ENCODE results near the gene SNRK. TPM values are rescaled to one million over a fixed set of nuclear protein-coding genes. Genes with fewer than 3 reads are reported as not detected.

Gene SNRK
- total RNA-seq, 5 donors from 2014 or later (not counting 1 experiment from before 2014, with no cell fraction given), result 88.1 to 165 (median 107) TPM

GRCh38 chr3:43254125-43254524 lies 32.2 kb upstream of the SNRK start:
- Mint-ChIP-seq H3K36me3 (no peaks in the 10 kb centered on the region), H3K27ac (no peak overlapping the region)
- no peak for ATAC-seq (replicated peaks in 1 of 4)

GRCh38 chr3:43255662-43256061 lies 30.7 kb upstream of the SNRK start:
- ATAC-seq (replicated peaks in 1 of 4) (no peak), DNase-seq (no peak)
- peaks cover 0 to 4% of the 10 kb centered on the region in 2 experiments for H3K27me3 ChIP-seq (replicated peaks in 1 of 2; ENCODE audit: control insufficient read depth in 2 of 2, extremely low read depth in 1 of 2, insufficient read depth in 2 of 2, low read length in 1 of 2)
- Mint-ChIP-seq H3K36me3 (no peaks in the 10 kb centered on the region), H3K27me3 (no peaks in the 10 kb centered on the region), H3K4me3 (no peak overlapping the region), H3K9me3 (no peaks in the 10 kb centered on the region), H3K27ac (peak overlapping the region in 1 of 2 donors; percentile 45), H3K4me1 (peaks cover 30 to 32% (median 31%) of the 10 kb centered on the region in 3 donors)
- WGBS (ENCODE audit: insufficient coverage), result 100% methylated on average over 1 of the region's 2 CpGs
- H3K4me3 ChIP-seq (ENCODE audit: control insufficient read depth in 1 of 2, extremely low read depth in 1 of 2, low read length in 1 of 2), result no peak overlapping the region
- POLR2A ChIA-PET, result no interaction called here
- peaks cover 2 to 19% of the 10 kb centered on the region in 2 experiments for H3K4me1 ChIP-seq (ENCODE audit: control insufficient read depth in 1 of 2, extremely low read depth in 1 of 2, insufficient read depth in 2 of 2, low read length in 2 of 2)
- H3K36me3 ChIP-seq (ENCODE audit: control insufficient read depth in 2 of 2, extremely low read depth in 1 of 2, insufficient read depth in 1 of 2, low read length in 1 of 2), result no peaks in the 10 kb centered on the region
- no peaks in the 10 kb centered on the region for H3K9me3 ChIP-seq
- CTCF ChIA-PET, result no interaction called here
- no peak overlapping the region for H3K27ac ChIP-seq (ENCODE audit: low read length)

More at GRCh38 chr3:43254125-43254524, 32.2 kb upstream of the SNRK start:
- H3K9me3 ChIP-seq, result no peaks in the 10 kb centered on the region
- Mint-ChIP-seq H3K9me3 (no peaks in the 10 kb centered on the region), H3K4me3 (no peak overlapping the region), H3K4me1 (peaks cover 31 to 33% (median 32%) of the 10 kb centered on the region in 3 donors), H3K27me3 (no peaks in the 10 kb centered on the region)
- H3K36me3 ChIP-seq (ENCODE audit: control insufficient read depth in 2 of 2, extremely low read depth in 1 of 2, insufficient read depth in 1 of 2, low read length in 1 of 2), result no peaks in the 10 kb centered on the region
- no peak overlapping the region for H3K27ac ChIP-seq (ENCODE audit: low read length)
- no CpG with 5 or more reads among the region's 1 CpG for WGBS (ENCODE audit: insufficient coverage)
- no peak overlapping the region for H3K4me3 ChIP-seq (ENCODE audit: control insufficient read depth in 1 of 2, extremely low read depth in 1 of 2, low read length in 1 of 2)
- DNase-seq, result no peak
- peaks cover 0 to 4% of the 10 kb centered on the region in 2 experiments for H3K27me3 ChIP-seq (replicated peaks in 1 of 2; ENCODE audit: control insufficient read depth in 2 of 2, extremely low read depth in 1 of 2, insufficient read depth in 2 of 2, low read length in 1 of 2)
- H3K4me1 ChIP-seq (ENCODE audit: control insufficient read depth in 1 of 2, extremely low read depth in 1 of 2, insufficient read depth in 2 of 2, low read length in 2 of 2), result peaks cover 2 to 19% of the 10 kb centered on the region in 2 experiments
- ChIA-PET POLR2A (no interaction called here), CTCF (no interaction called here)

GRCh38 chr3:43256714-43257461 lies 29.5 kb upstream of the SNRK start:
- no peak overlapping the region for H3K27ac ChIP-seq (ENCODE audit: low read length)
- no peak overlapping the region for H3K4me3 Mint-ChIP-seq
- H3K9me3 ChIP-seq, result no peaks in the 10 kb centered on the region
- H3K27me3 ChIP-seq (replicated peaks in 1 of 2; ENCODE audit: control insufficient read depth in 2 of 2, extremely low read depth in 1 of 2, insufficient read depth in 2 of 2, low read length in 1 of 2), result peaks cover 0 to 4% of the 10 kb centered on the region in 2 experiments
- H3K27ac Mint-ChIP-seq, result peak overlapping the region in 1 of 2 donors; percentile 23
- H3K9me3 Mint-ChIP-seq, result no peaks in the 10 kb centered on the region
- no peaks in the 10 kb centered on the region for H3K27me3 Mint-ChIP-seq
- H3K4me3 ChIP-seq (ENCODE audit: control insufficient read depth in 1 of 2, extremely low read depth in 1 of 2, low read length in 1 of 2), result no peak overlapping the region
- ATAC-seq (replicated peaks in 1 of 4) (peak in 1 of 4 experiments; percentile 26), DNase-seq (peak in 1 of 35 experiments; percentile 15)
- WGBS (ENCODE audit: insufficient coverage), result 91% methylated on average over 1 of the region's 1 CpG
- CTCF ChIA-PET, result interaction anchor here in 1 of 2 donors (0.6 kb wide), 1 partner anchor 116 kb away, joined by 10 read pairs; no protein-coding TSS in a partner anchor
- H3K36me3 Mint-ChIP-seq, result no peaks in the 10 kb centered on the region
- H3K4me1 Mint-ChIP-seq, result peaks cover 30 to 32% (median 31%) of the 10 kb centered on the region in 3 donors
- POLR2A ChIA-PET, result interaction anchor here in 1 of 2 donors (0.8 kb wide), 1 partner anchor 23 kb away, joined by 3 read pairs; no protein-coding TSS in a partner anchor
- no peaks in the 10 kb centered on the region for H3K36me3 ChIP-seq (ENCODE audit: control insufficient read depth in 2 of 2, extremely low read depth in 1 of 2, insufficient read depth in 1 of 2, low read length in 1 of 2)
- peaks cover 2 to 19% of the 10 kb centered on the region in 2 experiments for H3K4me1 ChIP-seq (ENCODE audit: control insufficient read depth in 1 of 2, extremely low read depth in 1 of 2, insufficient read depth in 2 of 2, low read length in 2 of 2)

- H3K36me3 ChIP-seq (ENCODE audit: control insufficient read depth in 2 of 2, extremely low read depth in 1 of 2, insufficient read depth in 1 of 2, low read length in 1 of 2), result no peaks in the 10 kb centered on the region
- H3K4me3 ChIP-seq (ENCODE audit: control insufficient read depth in 1 of 2, extremely low read depth in 1 of 2, low read length in 1 of 2), result no peak overlapping the region
- Mint-ChIP-seq H3K9me3 (no peaks in the 10 kb centered on the region), H3K27me3 (no peaks in the 10 kb centered on the region), H3K4me1 (peaks cover 30 to 32% (median 31%) of the 10 kb centered on the region in 3 donors), H3K36me3 (no peaks in the 10 kb centered on the region), H3K4me3 (no peak overlapping the region), H3K27ac (no peak overlapping the region)
- ATAC-seq (replicated peaks in 1 of 4) (no peak), DNase-seq (no peak)
- no peak overlapping the region for H3K27ac ChIP-seq (ENCODE audit: low read length)
- 67% methylated on average over 1 of the region's 2 CpGs for WGBS (ENCODE audit: insufficient coverage)
- H3K27me3 ChIP-seq (replicated peaks in 1 of 2; ENCODE audit: control insufficient read depth in 2 of 2, extremely low read depth in 1 of 2, insufficient read depth in 2 of 2, low read length in 1 of 2), result peaks cover 0 to 4% of the 10 kb centered on the region in 2 experiments
- ChIA-PET POLR2A (no interaction called here), CTCF (interaction anchor here in 1 of 2 donors (0.6 kb wide), 1 partner anchor 117 kb away, joined by 10 read pairs; no protein-coding TSS in a partner anchor)
- H3K9me3 ChIP-seq, result no peaks in the 10 kb centered on the region
- H3K4me1 ChIP-seq (ENCODE audit: control insufficient read depth in 1 of 2, extremely low read depth in 1 of 2, insufficient read depth in 2 of 2, low read length in 2 of 2), result peaks cover 2 to 19% of the 10 kb centered on the region in 2 experiments
These were observed 28.5 kb upstream of the SNRK start for GRCh38 chr3:43257850-43258249.

GRCh38 chr3:43259626-43260025 lies 26.7 kb upstream of the SNRK start:
- Mint-ChIP-seq H3K27me3 (no peaks in the 10 kb centered on the region), H3K9me3 (no peaks in the 10 kb centered on the region), H3K27ac (no peak overlapping the region), H3K4me3 (no peak overlapping the region), H3K36me3 (no peaks in the 10 kb centered on the region), H3K4me1 (peaks cover 30 to 32% (median 31%) of the 10 kb centered on the region in 3 donors)
- peaks cover 2 to 19% of the 10 kb centered on the region in 2 experiments for H3K4me1 ChIP-seq (ENCODE audit: control insufficient read depth in 1 of 2, extremely low read depth in 1 of 2, insufficient read depth in 2 of 2, low read length in 2 of 2)
- no peak overlapping the region for H3K27ac ChIP-seq (ENCODE audit: low read length)
- no peaks in the 10 kb centered on the region for H3K9me3 ChIP-seq
- H3K4me3 ChIP-seq (ENCODE audit: control insufficient read depth in 1 of 2, extremely low read depth in 1 of 2, low read length in 1 of 2), result no peak overlapping the region
- no peaks in the 10 kb centered on the region for H3K36me3 ChIP-seq (ENCODE audit: control insufficient read depth in 2 of 2, extremely low read depth in 1 of 2, insufficient read depth in 1 of 2, low read length in 1 of 2)
- DNase-seq, result no peak
- 65% methylated on average over 2 of the region's 2 CpGs for WGBS (ENCODE audit: insufficient coverage)
- ChIA-PET POLR2A (no interaction called here), CTCF (no interaction called here)
- no peak for ATAC-seq (replicated peaks in 1 of 4)
- H3K27me3 ChIP-seq (replicated peaks in 1 of 2; ENCODE audit: control insufficient read depth in 2 of 2, extremely low read depth in 1 of 2, insufficient read depth in 2 of 2, low read length in 1 of 2), result peaks cover 0 to 4% of the 10 kb centered on the region in 2 experiments

GRCh38 chr3:43260412-43260811 lies 25.9 kb upstream of the SNRK start:
- Histone ChIP-seq H3K4me3 (ENCODE audit: control insufficient read depth in 1 of 2, extremely low read depth in 1 of 2, low read length in 1 of 2) (no peak overlapping the region), H3K27me3 (replicated peaks in 1 of 2; ENCODE audit: control insufficient read depth in 2 of 2, extremely low read depth in 1 of 2, insufficient read depth in 2 of 2, low read length in 1 of 2) (peaks cover 0 to 4% of the 10 kb centered on the region in 2 experiments), H3K4me1 (ENCODE audit: control insufficient read depth in 1 of 2, extremely low read depth in 1 of 2, insufficient read depth in 2 of 2, low read length in 2 of 2) (peaks cover 2 to 19% of the 10 kb centered on the region in 2 experiments), H3K27ac (ENCODE audit: low read length) (no peak overlapping the region), H3K9me3 (no peaks in the 10 kb centered on the region), H3K36me3 (ENCODE audit: control insufficient read depth in 2 of 2, extremely low read depth in 1 of 2, insufficient read depth in 1 of 2, low read length in 1 of 2) (no peaks in the 10 kb centered on the region)
- DNase-seq (no peak), ATAC-seq (replicated peaks in 1 of 4) (no peak)
- no peaks in the 10 kb centered on the region for H3K9me3 Mint-ChIP-seq
- WGBS (ENCODE audit: insufficient coverage), result no CpG with 5 or more reads among the region's 1 CpG
- no peaks in the 10 kb centered on the region for H3K36me3 Mint-ChIP-seq
- ChIA-PET CTCF (no interaction called here), POLR2A (no interaction called here)
- no peak overlapping the region for H3K4me3 Mint-ChIP-seq
- no peaks in the 10 kb centered on the region for H3K27me3 Mint-ChIP-seq
- peaks cover 28 to 32% (median 31%) of the 10 kb centered on the region in 3 donors for H3K4me1 Mint-ChIP-seq
- H3K27ac Mint-ChIP-seq, result no peak overlapping the region
